GM19438 (cell line): ENCODE results near the gene WFDC11.

ENCODE experiments used
- ATAC-seq: cut with Tn5 transposase; IDR thresholded peaks from one replicate; pipeline ENCODE4 v1.9.1; 2021; ENCODE audit warnings: low read depth; ENCODE audit not compliant: unreplicated experiment

Gene WFDC11

DNA sequence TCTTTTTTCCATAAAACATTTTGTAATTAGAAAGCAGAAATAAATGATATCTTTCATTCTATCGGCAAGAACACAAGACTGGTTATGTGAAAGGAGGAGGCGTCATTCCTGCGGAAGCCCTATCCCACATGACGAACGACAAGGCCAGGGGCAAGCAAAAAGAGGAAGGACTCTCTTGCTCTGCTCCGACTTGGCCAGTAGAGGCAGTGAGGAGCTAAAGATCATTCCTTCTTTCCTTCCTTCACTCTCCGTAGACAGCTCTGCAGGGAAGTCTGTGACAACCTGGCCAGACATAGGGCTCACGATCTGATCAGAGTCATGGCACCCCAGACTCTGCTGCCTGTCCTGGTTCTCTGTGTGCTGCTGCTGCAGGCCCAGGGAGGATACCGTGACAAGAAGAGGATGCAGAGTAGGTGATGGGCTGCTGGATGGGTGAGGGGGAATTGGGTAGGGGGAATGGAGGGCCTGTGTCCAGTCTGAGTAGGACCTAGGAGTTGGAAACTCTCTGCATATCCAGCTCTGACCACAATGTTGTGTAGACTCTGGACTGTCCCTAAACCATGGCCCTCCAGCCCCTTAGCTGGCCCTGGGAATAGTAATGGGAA lies 40.4 kb downstream of the WFDC11 start, which contains the start of gene WFDC10A:
Gene WFDC10A (plus strand): TSS at position 244 of the 605 bp plus-strand sequence. CDS start 75 bp downstream, at position 319.
- no peak for ATAC-seq

DNA sequence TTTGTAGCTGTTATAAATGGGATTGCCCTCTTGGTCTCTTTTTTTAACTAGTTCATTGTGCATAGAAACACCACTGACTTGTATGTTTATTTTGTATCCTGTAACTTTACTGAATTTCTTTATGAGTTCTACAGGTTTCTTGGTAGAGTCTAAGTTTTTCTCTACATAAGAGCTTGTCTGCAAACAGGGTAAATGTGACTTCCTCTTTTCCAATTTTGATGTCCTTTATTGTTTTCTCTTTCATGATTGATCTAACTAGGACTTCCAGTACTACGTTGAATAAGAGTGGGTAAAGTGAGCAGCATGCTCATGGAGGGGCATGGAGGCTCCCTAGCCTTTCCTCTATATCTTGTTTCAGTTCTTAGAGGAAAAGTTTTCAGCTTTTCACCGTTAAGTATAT lies 43.5 kb downstream of the WFDC11 start:
- ATAC-seq: no peak

DNA sequence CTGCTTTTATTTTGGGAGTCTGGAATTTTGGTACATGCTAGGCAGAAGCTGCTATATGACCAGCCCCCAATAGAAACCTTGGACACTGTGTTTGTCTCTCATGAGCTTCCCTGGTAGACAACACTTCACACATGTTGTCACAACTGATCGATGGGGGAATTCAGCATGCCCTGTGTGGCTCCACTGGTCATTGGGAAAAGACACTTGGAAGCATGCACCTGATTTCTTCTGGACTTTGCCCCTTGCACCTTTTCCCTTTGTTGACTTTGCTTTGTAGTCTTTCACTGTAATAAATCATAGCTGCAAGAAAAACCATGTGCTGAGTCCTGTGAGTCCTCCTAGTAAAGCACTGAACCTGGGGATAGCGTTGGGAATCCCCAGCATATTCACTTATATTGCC lies 48.4 kb downstream of the WFDC11 start:
- no peak for ATAC-seq

DNA sequence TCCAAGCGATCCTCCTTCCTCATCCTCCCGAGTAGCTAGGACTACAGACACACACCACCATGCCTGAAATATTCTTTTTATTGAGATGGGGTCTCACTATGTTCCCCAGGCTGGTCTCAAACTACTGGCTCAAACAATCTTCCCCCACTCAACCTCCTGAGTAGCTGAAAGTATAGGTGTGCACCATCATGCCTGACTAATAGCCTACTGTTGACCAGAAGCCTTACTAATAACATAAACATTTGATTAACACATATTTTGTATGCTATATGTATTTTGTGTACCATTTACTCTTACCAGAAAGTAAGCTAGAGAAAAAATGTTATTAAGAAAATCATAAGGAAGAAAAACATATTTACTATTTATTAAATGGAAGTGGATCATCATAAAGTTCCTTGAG lies 52.4 kb downstream of the WFDC11 start:
- no peak for ATAC-seq

DNA sequence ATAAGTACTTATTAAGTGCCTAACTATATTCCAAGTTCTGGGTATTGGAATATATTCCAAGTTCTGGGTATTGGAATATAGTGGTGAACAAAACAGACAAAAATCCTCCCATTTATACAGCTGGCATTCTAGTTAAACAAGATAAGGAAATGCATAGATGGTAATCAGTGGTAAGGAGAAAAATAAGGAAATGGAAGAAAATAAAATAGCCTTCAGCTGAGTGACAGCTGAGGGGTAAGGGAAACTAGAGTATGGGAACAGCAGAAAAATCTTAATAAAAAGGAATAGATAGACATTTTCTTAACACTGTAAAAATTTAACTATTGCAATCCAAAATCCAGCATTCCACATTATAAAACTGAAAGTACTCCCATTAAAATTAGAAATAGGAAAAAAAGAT lies 57.7 kb downstream of the WFDC11 start:
- no peak for ATAC-seq

DNA sequence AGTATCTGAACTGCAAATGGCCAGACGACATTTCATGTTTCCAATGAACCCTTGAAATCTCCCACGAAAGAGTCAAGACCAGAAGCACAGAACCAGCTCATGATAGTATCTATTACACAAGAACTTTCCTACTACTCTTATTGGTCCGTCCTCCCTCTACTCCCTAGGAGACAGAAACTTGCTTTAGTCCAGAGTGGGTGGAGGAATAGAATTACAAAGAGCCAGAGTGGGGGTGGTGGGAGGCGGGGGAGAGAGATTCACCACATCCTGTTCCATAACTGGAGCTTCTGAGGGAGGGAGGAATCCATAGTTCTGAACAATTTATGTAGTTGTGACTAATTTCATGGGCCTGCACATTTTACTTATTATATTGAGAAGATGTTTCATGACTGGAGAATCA lies 59.0 kb downstream of the WFDC11 start:
- no peak for ATAC-seq

DNA sequence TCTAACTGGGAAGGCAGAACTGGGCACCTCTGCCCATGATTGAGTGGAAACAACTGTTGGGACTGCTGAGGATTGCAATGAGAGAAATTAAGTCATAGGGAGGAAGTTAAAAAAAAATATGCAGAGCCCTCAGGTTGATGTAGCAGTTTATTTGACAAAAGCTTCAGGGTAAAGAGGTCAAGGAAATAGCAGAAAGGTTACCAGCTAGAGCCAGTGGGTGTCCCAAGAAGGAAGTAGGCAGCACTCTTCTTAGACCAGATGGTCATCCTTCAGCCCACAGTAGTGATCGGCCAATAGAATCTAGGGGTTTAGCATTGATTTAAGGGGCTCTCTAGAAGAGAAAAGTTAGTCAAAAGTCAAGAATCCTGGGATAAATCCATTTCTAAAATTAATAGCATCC lies 62.2 kb downstream of the WFDC11 start:
- ATAC-seq: no peak
